ENCODE results near the gene ENPP5. TPM values are rescaled to one million over a fixed set of nuclear protein-coding genes. Genes with fewer than 3 reads are reported as not detected.
"Not testable (repeated sequence)": the region's sequence is repeated elsewhere in the genome, so short reads cannot be mapped to it uniquely, and the experiment has no call there.

ENPP5 gene
- total RNA-seq, 4 donors from 2014 or later, result 0.73 to 8.1 TPM; not detected in 2

DNA sequence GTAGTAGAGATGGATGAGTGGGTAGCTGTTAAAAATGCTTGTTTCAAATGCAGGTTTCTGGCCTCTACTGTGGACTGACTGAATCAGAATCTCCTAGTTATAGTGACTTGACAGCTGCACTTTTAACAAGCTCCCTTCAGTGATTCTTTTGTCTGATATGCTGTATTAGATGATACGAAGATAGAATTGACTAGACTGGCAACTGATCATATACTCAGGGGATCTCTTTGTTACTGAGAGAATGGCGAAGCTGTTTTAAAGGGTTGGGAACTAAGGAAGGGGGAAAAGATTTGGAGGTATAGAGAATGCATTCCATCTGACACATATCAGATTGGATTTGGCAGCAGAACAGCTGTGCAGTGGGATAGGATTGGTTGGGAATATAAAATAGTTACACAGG lies 33.9 kb downstream of the ENPP5 start:
- no peaks in the 10 kb centered on the region for H3K27me3 ChIP-seq
- no peak overlapping the region for H3K4me3 ChIP-seq
- TF ChIP-seq, protein P1, sequence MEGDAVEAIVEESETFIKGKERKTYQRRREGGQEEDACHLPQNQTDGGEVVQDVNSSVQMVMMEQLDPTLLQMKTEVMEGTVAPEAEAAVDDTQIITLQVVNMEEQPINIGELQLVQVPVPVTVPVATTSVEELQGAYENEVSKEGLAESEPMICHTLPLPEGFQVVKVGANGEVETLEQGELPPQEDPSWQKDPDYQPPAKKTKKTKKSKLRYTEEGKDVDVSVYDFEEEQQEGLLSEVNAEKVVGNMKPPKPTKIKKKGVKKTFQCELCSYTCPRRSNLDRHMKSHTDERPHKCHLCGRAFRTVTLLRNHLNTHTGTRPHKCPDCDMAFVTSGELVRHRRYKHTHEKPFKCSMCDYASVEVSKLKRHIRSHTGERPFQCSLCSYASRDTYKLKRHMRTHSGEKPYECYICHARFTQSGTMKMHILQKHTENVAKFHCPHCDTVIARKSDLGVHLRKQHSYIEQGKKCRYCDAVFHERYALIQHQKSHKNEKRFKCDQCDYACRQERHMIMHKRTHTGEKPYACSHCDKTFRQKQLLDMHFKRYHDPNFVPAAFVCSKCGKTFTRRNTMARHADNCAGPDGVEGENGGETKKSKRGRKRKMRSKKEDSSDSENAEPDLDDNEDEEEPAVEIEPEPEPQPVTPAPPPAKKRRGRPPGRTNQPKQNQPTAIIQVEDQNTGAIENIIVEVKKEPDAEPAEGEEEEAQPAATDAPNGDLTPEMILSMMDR (IDR thresholded peaks at IDR 0.05), result no peak
- no peak for TF ChIP-seq POLR2A (IDR thresholded peaks at IDR 0.05)
- intact Hi-C loops (cut with DNase I; ENCODE audit: low total_unique reads), result no loop called here
- no peaks in the 10 kb centered on the region for H3K36me3 ChIP-seq
- no peaks in the 10 kb centered on the region for H3K4me1 ChIP-seq
- DNase-seq, result no peak
- H3K27ac ChIP-seq, result no peak overlapping the region
- no peaks in the 10 kb centered on the region for H3K9me3 ChIP-seq

DNA sequence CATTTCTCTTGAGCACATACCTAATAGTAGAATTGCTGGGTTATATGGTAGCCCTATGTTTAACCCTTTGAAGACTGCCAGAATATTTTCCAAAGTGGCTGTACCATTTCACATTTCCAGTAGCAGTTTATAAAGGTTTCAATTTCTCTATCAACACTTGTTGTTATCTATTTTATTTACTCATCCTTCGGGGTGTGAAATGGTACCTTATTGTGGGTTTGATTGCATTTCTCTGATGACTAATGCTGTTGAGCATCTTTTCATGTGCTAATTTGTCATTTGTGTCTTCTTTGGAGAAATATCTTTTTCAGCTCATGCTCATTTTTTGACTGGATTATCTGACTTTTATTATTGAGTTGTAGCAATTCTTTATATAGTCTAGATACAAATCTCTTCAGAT lies 35.6 kb downstream of the ENPP5 start:
- TF ChIP-seq POLR2A (IDR thresholded peaks at IDR 0.05), result no peak
- TF ChIP-seq, protein P1 (IDR thresholded peaks at IDR 0.05), result no peak
- intact Hi-C loops (cut with DNase I; ENCODE audit: low total_unique reads), result no loop called here
- DNase-seq, result no peak
- Histone ChIP-seq H3K27ac (no peak overlapping the region), H3K4me1 (no peaks in the 10 kb centered on the region), H3K36me3 (no peaks in the 10 kb centered on the region), H3K27me3 (no peaks in the 10 kb centered on the region), H3K9me3 (no peaks in the 10 kb centered on the region), H3K4me3 (no peak overlapping the region)

DNA sequence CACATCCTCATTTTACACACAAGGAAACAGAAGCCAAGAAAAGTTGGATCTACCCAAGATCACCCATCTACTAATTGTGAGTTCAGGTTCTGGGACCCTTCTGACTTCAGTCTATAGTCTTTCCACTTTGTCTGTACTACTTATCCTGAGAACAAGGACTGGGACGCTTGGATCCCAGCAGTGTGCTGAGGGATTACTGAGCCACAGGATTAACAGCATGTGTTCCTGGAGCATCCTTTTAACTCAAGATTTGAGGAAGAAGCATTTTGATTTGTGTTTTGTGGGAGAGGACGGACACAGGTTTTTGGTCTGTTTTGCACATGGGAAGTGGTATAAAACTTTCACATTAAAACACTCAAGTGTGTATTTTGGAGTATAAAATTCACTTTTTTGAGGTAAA lies 36.6 kb downstream of the ENPP5 start:
- intact Hi-C loops (cut with DNase I; ENCODE audit: low total_unique reads), result no loop called here
- DNase-seq, result no peak
- H3K27ac ChIP-seq, result no peak overlapping the region

DNA sequence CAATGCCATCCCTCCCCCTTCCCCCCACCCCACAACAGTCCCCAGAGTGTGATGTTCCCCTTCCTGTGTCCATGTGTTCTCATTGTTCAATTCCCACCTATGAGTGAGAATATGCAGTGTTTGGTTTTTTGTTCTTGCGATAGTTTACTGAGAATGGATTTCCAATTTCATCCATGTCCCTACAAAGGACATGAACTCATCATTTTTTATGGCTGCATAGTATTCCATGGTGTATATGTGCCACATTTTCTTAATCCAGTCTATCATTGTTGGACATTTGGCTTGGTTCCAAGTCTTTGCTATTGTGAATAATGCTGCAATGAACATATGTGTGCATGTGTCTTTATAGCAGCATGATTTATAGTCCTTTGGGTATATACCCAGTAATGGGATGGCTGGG lies 39.5 kb downstream of the ENPP5 start:
- H3K9me3 ChIP-seq; H3K36me3 ChIP-seq; DNase-seq; H3K4me1 ChIP-seq; H3K27ac ChIP-seq; H3K27me3 ChIP-seq; H3K4me3 ChIP-seq; intact Hi-C loops (cut with DNase I; ENCODE audit: low total_unique reads): not testable (repeated sequence)

More for the DNA sequence above, 36.6 kb downstream of the ENPP5 start:
- Histone ChIP-seq H3K27me3 (no peaks in the 10 kb centered on the region), H3K9me3 (no peaks in the 10 kb centered on the region), H3K4me1 (no peaks in the 10 kb centered on the region), H3K4me3 (no peak overlapping the region), H3K36me3 (no peaks in the 10 kb centered on the region)
- TF ChIP-seq, protein P1 (IDR thresholded peaks at IDR 0.05), result no peak
- no peak for TF ChIP-seq POLR2A (IDR thresholded peaks at IDR 0.05)

DNA sequence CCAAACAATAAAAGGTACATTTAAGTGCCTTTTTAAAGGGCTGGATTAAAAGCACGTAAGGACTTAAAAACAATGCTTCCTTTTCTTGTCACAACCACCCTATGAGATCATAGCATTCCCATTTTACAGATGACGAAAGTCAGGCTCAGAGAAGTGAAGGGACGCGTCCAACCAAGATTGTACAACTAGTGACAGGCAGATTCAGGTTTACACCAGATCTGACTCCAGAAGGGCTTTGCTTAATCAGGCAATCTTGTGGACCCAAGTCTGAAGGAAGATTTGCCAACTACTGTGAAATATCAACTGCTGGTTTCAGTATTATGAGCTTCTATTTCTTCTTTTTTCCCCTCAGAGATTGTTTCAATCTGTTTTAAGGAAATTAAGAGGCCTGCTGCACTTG lies 40.1 kb downstream of the ENPP5 start:
- Histone ChIP-seq H3K27ac (no peak overlapping the region), H3K4me3 (peak overlapping the region in 1 of 2 donors; percentile 56), H3K36me3 (no peaks in the 10 kb centered on the region), H3K27me3 (no peaks in the 10 kb centered on the region), H3K9me3 (no peaks in the 10 kb centered on the region), H3K4me1 (no peaks in the 10 kb centered on the region)
- TF ChIP-seq, protein P1 (IDR thresholded peaks at IDR 0.05), result no peak
- no peak for TF ChIP-seq POLR2A (IDR thresholded peaks at IDR 0.05)
- intact Hi-C loops (cut with DNase I; ENCODE audit: low total_unique reads), result no loop called here
- DNase-seq, result no peak

Data from uterus (tissue), 4 donors.